ENCODE measurements around the gene GGNBP2. TPM values are rescaled to one million over a fixed set of nuclear protein-coding genes. Genes with fewer than 3 reads are reported as not detected.
"Not testable (repeated sequence)": the region's sequence is repeated elsewhere in the genome, so short reads cannot be mapped to it uniquely, and the experiment has no call there.

Gene GGNBP2
- total and polyA plus RNA-seq, 2 donors from 2014 or later = 43.0 to 86.8 TPM

DNA sequence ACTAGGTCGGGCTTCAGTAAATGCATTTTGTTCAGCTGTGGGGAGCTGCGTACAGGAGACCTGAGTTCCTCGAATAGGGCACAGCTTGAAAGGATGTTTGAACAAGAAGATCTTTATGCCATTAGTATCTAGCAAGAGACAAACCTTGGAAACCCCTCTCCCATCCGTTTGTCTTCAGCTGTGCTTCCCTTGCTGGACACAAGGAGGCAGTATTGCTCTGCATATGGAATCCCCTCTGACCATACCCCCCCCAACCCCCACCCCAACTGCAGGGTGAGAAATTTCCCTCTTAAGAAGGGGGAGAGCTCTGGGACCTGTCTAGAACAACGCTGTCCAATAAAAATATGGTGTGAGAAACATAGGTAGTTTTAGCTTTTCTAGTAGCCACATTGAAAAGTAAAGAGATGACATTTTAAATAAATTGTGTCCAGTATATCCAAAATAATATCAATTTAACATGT lies 58.2 kb downstream of the GGNBP2 start:
- Histone ChIP-seq H3K36me3 (ENCODE audit: control insufficient read depth in 2 of 3, insufficient read depth in 3 of 3, low read length in 3 of 3) (no peaks in the 10 kb centered on the region), H3K9ac (ENCODE audit: low read length in 3 of 3) (peak overlapping the region in 1 of 3 donors; percentile 86), H3K4me3 (ENCODE audit: low read length in 3 of 3) (peak overlapping the region; percentile 21 to 96 (median 77)), H3K27ac (ENCODE audit: low read depth in 2 of 2, low read length in 2 of 2) (no peak overlapping the region), H3K27me3 (ENCODE audit: control insufficient read depth, insufficient read depth, low read length) (no peaks in the 10 kb centered on the region), H3K9me3 (ENCODE audit: control insufficient read depth in 2 of 3, insufficient read depth in 1 of 3, low read length in 3 of 3) (no peaks in the 10 kb centered on the region), H3K4me1 (ENCODE audit: control insufficient read depth in 2 of 3, insufficient read depth in 2 of 3, low read depth in 1 of 3, low read length in 3 of 3) (peaks cover 0 to 16% (median 14%) of the 10 kb centered on the region in 3 donors)
- FAIRE-seq = no peak
- DNase-seq = peak in 4 of 5 donors; percentile 56 to 79 (median 73)
- TF ChIP-seq, protein P1, sequence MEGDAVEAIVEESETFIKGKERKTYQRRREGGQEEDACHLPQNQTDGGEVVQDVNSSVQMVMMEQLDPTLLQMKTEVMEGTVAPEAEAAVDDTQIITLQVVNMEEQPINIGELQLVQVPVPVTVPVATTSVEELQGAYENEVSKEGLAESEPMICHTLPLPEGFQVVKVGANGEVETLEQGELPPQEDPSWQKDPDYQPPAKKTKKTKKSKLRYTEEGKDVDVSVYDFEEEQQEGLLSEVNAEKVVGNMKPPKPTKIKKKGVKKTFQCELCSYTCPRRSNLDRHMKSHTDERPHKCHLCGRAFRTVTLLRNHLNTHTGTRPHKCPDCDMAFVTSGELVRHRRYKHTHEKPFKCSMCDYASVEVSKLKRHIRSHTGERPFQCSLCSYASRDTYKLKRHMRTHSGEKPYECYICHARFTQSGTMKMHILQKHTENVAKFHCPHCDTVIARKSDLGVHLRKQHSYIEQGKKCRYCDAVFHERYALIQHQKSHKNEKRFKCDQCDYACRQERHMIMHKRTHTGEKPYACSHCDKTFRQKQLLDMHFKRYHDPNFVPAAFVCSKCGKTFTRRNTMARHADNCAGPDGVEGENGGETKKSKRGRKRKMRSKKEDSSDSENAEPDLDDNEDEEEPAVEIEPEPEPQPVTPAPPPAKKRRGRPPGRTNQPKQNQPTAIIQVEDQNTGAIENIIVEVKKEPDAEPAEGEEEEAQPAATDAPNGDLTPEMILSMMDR (IDR thresholded peaks at IDR 0.05; ENCODE audit: borderline replicate concordance, extremely low read depth, insufficient read depth) = peak; percentile 76
- intact Hi-C loops (cut with DNase I) = no loop called here

DNA sequence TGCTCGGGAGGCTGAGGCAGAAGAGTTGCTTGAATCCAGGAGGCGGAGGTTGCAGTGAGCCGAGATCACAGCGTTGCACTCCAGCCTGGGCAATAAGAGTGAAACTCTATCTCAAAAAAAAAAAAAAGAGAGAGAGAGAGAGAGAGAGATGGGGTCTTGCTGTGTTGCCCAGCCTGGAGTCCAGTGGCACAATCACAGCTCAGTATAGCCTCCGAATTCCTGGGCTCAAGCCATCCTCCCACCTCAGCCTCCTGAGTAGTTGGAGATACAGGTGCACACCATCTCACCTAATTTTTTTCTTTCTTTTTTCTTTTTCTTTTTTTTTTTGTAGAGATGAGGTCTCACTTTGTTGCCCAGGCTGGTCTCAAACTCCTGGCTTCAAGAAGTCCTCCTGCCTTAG lies 60.3 kb downstream of the GGNBP2 start:
- H3K9ac ChIP-seq (ENCODE audit: low read length in 3 of 3); H3K4me3 ChIP-seq (ENCODE audit: low read length in 3 of 3); H3K9me3 ChIP-seq (ENCODE audit: control insufficient read depth in 2 of 3, insufficient read depth in 1 of 3, low read length in 3 of 3); H3K36me3 ChIP-seq (ENCODE audit: control insufficient read depth in 2 of 3, insufficient read depth in 3 of 3, low read length in 3 of 3); DNase-seq; H3K27me3 ChIP-seq (ENCODE audit: control insufficient read depth, insufficient read depth, low read length); FAIRE-seq; intact Hi-C loops (cut with DNase I); H3K27ac ChIP-seq (ENCODE audit: low read depth in 2 of 2, low read length in 2 of 2): not testable (repeated sequence)
- peaks cover 0 to 16% (median 14%) of the 10 kb centered on the region in 3 donors for H3K4me1 ChIP-seq (ENCODE audit: control insufficient read depth in 2 of 3, insufficient read depth in 2 of 3, low read depth in 1 of 3, low read length in 3 of 3)

DNA sequence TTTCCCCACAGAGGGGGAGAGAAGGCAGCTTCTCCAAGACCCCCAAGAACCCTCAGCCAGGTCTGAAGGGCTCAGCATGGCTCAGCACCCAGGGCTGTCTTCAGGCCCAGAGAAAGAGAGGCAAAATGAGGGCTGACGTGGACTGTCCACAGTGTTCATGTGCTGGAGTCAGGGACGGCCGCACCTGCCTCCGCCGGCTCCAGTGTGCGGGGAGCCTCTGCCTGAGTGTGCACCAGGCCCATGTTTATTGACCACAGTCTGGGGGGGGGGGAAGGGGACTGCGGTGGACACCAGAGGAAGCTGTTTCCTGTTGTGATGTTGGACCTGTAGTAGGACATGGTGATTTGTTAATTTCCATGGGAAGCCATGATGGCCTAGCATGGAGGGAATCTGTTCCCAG lies 63.6 kb downstream of the GGNBP2 start:
- DNase-seq = no peak

DNA sequence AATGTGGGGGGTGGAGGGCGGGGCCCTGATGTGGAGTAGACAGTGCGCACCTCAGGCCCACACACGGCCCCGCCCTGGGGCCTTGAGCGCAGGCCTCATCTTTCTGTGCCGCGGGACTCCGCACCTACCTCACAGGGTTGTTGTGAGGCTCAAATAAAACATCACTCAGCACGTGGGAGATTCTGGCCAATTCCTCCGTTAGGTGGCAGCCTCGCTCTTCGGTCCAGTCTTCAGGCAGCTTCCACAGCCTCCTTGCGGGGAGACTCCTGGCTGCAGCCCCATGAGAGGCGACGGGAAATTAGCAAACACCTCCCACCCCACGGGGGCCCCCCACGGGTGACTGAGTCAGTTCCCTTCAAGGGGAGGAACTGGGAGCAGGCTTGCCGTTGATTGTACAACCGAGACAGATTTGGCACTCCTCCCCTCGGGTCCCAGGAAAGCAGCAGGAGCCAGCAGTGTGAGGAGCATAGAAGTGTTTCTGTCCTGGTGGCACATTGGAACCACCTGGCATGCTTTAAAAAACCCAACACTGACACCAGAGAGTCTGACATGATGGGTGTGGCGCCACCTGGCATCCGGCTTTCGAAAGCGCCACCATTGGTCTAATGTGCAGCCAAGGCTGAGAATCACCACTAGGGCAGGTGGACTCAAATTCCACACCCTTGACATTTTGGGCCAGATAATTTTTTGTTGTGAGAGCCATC lies 64.2 kb downstream of the GGNBP2 start:
- Histone ChIP-seq H3K9ac (ENCODE audit: low read length in 3 of 3) (no peak overlapping the region), H3K27me3 (ENCODE audit: control insufficient read depth, insufficient read depth, low read length) (no peaks in the 10 kb centered on the region), H3K9me3 (ENCODE audit: control insufficient read depth in 2 of 3, insufficient read depth in 1 of 3, low read length in 3 of 3) (no peaks in the 10 kb centered on the region), H3K4me3 (ENCODE audit: low read length in 3 of 3) (no peak overlapping the region), H3K4me1 (ENCODE audit: control insufficient read depth in 2 of 3, insufficient read depth in 2 of 3, low read depth in 1 of 3, low read length in 3 of 3) (peaks cover 0 to 2% (median 0%) of the 10 kb centered on the region in 3 donors), H3K36me3 (ENCODE audit: control insufficient read depth in 2 of 3, insufficient read depth in 3 of 3, low read length in 3 of 3) (no peaks in the 10 kb centered on the region), H3K27ac (ENCODE audit: low read depth in 2 of 2, low read length in 2 of 2) (no peak overlapping the region)
- TF ChIP-seq, protein P1 (IDR thresholded peaks at IDR 0.05; ENCODE audit: borderline replicate concordance, extremely low read depth, insufficient read depth) = peak; percentile 58
- intact Hi-C loops (cut with DNase I) = no loop called here
- FAIRE-seq (no peak), DNase-seq (peak in 4 of 5 donors; percentile 71 to 85 (median 78))

More for the DNA sequence above, 63.6 kb downstream of the GGNBP2 start:
- TF ChIP-seq, protein P1 (IDR thresholded peaks at IDR 0.05; ENCODE audit: borderline replicate concordance, extremely low read depth, insufficient read depth) = no peak
- intact Hi-C loops (cut with DNase I) = no loop called here
- H3K27ac ChIP-seq (ENCODE audit: low read depth in 2 of 2, low read length in 2 of 2) = no peak overlapping the region
- peaks cover 0 to 3% (median 0%) of the 10 kb centered on the region in 3 donors for H3K4me1 ChIP-seq (ENCODE audit: control insufficient read depth in 2 of 3, insufficient read depth in 2 of 3, low read depth in 1 of 3, low read length in 3 of 3)
- no peaks in the 10 kb centered on the region for H3K36me3 ChIP-seq (ENCODE audit: control insufficient read depth in 2 of 3, insufficient read depth in 3 of 3, low read length in 3 of 3)
- no peak for FAIRE-seq
- H3K4me3 ChIP-seq (ENCODE audit: low read length in 3 of 3) = no peak overlapping the region
- H3K9ac ChIP-seq (ENCODE audit: low read length in 3 of 3) = no peak overlapping the region
- H3K27me3 ChIP-seq (ENCODE audit: control insufficient read depth, insufficient read depth, low read length) = no peaks in the 10 kb centered on the region
- no peaks in the 10 kb centered on the region for H3K9me3 ChIP-seq (ENCODE audit: control insufficient read depth in 2 of 3, insufficient read depth in 1 of 3, low read length in 3 of 3)
